CD4-positive, alpha-beta memory T cell (primary cell): ENCODE data around the gene KCNIP2. TPM values are rescaled to one million over a fixed set of nuclear protein-coding genes. Genes with fewer than 3 reads are reported as not detected.
A peak's percentile ranks its signal among the peaks of the same experiment; 100 is the strongest.

ENCODE experiments used
- CTCF ChIA-PET: fragments of 350-600 bp; sonication (Branson Sonifier 250); formaldehyde crosslinking; loops from one replicate; lab custom pipeline; 2021; ENCODE audit warnings: inconsistent platforms; ENCODE audit not compliant: partially characterized antibody; lab: Charles Lee
- POLR2A ChIA-PET: fragments of 350-600 bp; sonication (Branson Sonifier 250); formaldehyde crosslinking; loops from one replicate; lab custom pipeline; 2021; ENCODE audit not compliant: partially characterized antibody; lab: Charles Lee
- DNase-seq, 5 donors: peaks; one replicate each; pipeline versions ENCODE4 v3.0.0 to v3.0.0-alpha.2; 2020 to 2022; ENCODE audit warnings: mixed read lengths in 1 of 5
- H3K27ac ChIP-seq: one replicate; pipeline ENCODE4 v1.7.0; 2013; ENCODE audit warnings: low read depth, low read length
- H3K27me3 ChIP-seq: 2 replicates; pipeline ENCODE4 v1.7.0; 2013; ENCODE audit warnings: mild to moderate bottlenecking, low read length, moderate library complexity; ENCODE audit not compliant: insufficient read depth
- H3K36me3 ChIP-seq: 2 replicates; pipeline ENCODE4 v1.7.0; 2013; ENCODE audit warnings: mild to moderate bottlenecking, low read length, moderate library complexity; ENCODE audit not compliant: insufficient read depth
- H3K4me1 ChIP-seq: 2 replicates; pipeline ENCODE4 v1.7.0; 2013; ENCODE audit warnings: mild to moderate bottlenecking, low read length, moderate library complexity; ENCODE audit not compliant: insufficient read depth
- H3K4me3 ChIP-seq, 2 donors: one replicate each; pipeline ENCODE4 v1.7.0; 2013; ENCODE audit warnings: low read length in 2 of 2, mild to moderate bottlenecking in 1 of 2
- H3K9me3 ChIP-seq, 2 donors: one replicate each; pipeline ENCODE4 v1.7.0; 2013; ENCODE audit warnings: low read length in 2 of 2, control low read depth in 1 of 2; ENCODE audit not compliant: control insufficient read depth in 1 of 2
- H3K27ac Mint-ChIP-seq, 7 donors: one replicate each; pipeline ENCODE4 v1.8.0; 2020 to 2021; ENCODE audit warnings: mixed read lengths in 7 of 7, mild to moderate bottlenecking in 6 of 7, inconsistent platforms in 3 of 7, moderate library complexity in 3 of 7
- H3K27me3 Mint-ChIP-seq, 2 donors: one replicate each; pipeline ENCODE4 v1.8.0; 2020 to 2021; ENCODE audit warnings: mixed read lengths in 2 of 2
- H3K36me3 Mint-ChIP-seq, 2 donors: one replicate each; pipeline ENCODE4 v1.8.0; 2020 to 2021; ENCODE audit warnings: mixed read lengths in 2 of 2, inconsistent platforms in 1 of 2, mild to moderate bottlenecking in 1 of 2
- H3K4me1 Mint-ChIP-seq, 4 donors: one replicate each; pipeline ENCODE4 v1.8.0; 2020 to 2021; ENCODE audit warnings: mixed read lengths in 4 of 4, mild to moderate bottlenecking in 1 of 4
- H3K4me3 Mint-ChIP-seq, 8 donors: one replicate each; pipeline ENCODE4 v1.8.0; 2020 to 2021; ENCODE audit warnings: mixed read lengths in 8 of 8, mild to moderate bottlenecking in 7 of 8, moderate library complexity in 6 of 8, inconsistent platforms in 3 of 8
- H3K9me3 Mint-ChIP-seq, 8 donors: one replicate each; pipeline ENCODE4 v1.8.0; 2020 to 2021; ENCODE audit warnings: mixed read lengths in 8 of 8, mild to moderate bottlenecking in 5 of 8, inconsistent platforms in 3 of 8, moderate library complexity in 1 of 8
- intact Hi-C: fragments of 100-400 bp; cut with micrococcal nuclease; formaldehyde crosslinking; loops from one replicate; pipeline ENCODE4 v1.15.1; 2023
- polyA plus RNA-seq, 2 donors: library from polyadenylated mRNA; unstranded; fragments of 300-500 nt; fragmentation: Illumina TruSeq; gene quantifications; one replicate each; pipeline ENCODE4 v1.2.3, GENCODE V29; 2021
- total RNA-seq, 2 experiments: library from RNA; stranded (reverse); gene quantifications; one replicate each; pipeline ENCODE4 v1.2.3, GENCODE V29; 2021

KCNIP2 gene
- total and polyA plus RNA-seq, 4 experiments from 2014 or later: 0.79 to 4.3 (median 2.3) TPM

DNA sequence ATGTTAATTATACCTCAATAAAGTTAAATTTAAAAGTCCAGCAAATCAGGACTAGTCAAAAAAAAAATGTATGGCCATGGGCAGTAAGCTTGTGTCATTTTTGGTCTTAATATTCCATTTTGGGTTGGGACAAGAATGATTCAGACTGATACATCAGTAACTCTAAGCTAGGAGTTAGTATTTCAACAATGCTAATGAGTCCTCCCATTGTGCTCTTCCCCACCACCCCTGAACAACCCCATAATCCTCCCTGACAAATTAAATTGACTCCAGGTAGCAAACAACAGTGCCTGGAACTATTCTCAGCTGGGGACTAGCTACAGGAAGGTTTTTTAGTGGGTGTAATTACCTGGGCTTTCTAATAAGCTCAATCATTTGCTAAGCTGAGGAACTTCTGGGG, 30.7 kb upstream of the KCNIP2 start:
- H3K36me3 ChIP-seq: no peaks in the 10 kb centered on the region
- Mint-ChIP-seq H3K4me1 (peaks cover 9 to 15% (median 10%) of the 10 kb centered on the region in 4 donors), H3K27ac (no peak overlapping the region), H3K36me3 (peaks cover 12 to 19% of the 10 kb centered on the region in 2 donors), H3K27me3 (no peaks in the 10 kb centered on the region), H3K4me3 (no peak overlapping the region), H3K9me3 (no peaks in the 10 kb centered on the region)
- no peaks in the 10 kb centered on the region for H3K4me1 ChIP-seq
- H3K27ac ChIP-seq: no peak overlapping the region
- no peaks in the 10 kb centered on the region for H3K27me3 ChIP-seq
- intact Hi-C loops: no loop called here
- ChIA-PET CTCF (interaction anchor here (1.1 to 1.6 kb wide), 2 partner anchors 24 to 33 kb away, joined by 4 to 6 read pairs; no protein-coding TSS in a partner anchor), POLR2A (no interaction called here)
- no peaks in the 10 kb centered on the region for H3K9me3 ChIP-seq
- H3K4me3 ChIP-seq: no peak overlapping the region
- DNase-seq: no peak

GRCh38 chr10:101867931-101868330, 24.3 kb upstream of the KCNIP2 start:
- Histone ChIP-seq H3K9me3 (no peaks in the 10 kb centered on the region), H3K4me1 (no peaks in the 10 kb centered on the region), H3K27ac (no peak overlapping the region), H3K4me3 (no peak overlapping the region), H3K27me3 (no peaks in the 10 kb centered on the region), H3K36me3 (no peaks in the 10 kb centered on the region)
- peaks cover 0 to 5% (median 4%) of the 10 kb centered on the region in 4 donors for H3K4me1 Mint-ChIP-seq
- H3K27me3 Mint-ChIP-seq: no peaks in the 10 kb centered on the region
- ChIA-PET POLR2A (no interaction called here), CTCF (no interaction called here)
- no peak for DNase-seq
- intact Hi-C loops: no loop called here
- H3K4me3 Mint-ChIP-seq: no peak overlapping the region
- H3K36me3 Mint-ChIP-seq: peaks cover 21 to 31% of the 10 kb centered on the region in 2 donors
- H3K9me3 Mint-ChIP-seq: no peaks in the 10 kb centered on the region
- H3K27ac Mint-ChIP-seq: peak overlapping the region in 2 of 7 donors; percentile 18 to 79

DNA sequence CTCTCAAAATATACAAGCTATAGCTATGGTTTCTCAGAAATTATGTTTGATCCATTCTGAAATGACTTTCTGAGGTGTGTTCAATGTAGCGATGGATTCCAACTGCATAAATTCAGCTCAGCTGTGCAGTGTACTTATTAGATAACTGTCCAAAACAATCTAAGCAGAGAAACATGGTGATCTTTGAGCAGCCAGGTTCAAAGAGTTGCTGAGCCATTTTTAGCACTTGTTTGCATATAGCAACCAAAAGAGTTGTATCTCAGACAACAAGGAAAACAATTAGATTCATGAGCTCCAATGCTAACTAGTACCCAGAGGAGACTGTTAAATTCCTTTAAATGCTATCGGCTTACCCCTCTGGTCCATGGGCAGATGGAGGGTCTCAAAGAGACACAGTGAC, 15.9 kb upstream of the KCNIP2 start:
- no peaks in the 10 kb centered on the region for H3K27me3 Mint-ChIP-seq
- Histone ChIP-seq H3K27ac (no peak overlapping the region), H3K9me3 (no peaks in the 10 kb centered on the region), H3K4me3 (no peak overlapping the region), H3K4me1 (peaks cover 7% of the 10 kb centered on the region), H3K27me3 (no peaks in the 10 kb centered on the region), H3K36me3 (no peaks in the 10 kb centered on the region)
- peaks cover 28 to 44% of the 10 kb centered on the region in 2 donors for H3K36me3 Mint-ChIP-seq
- ChIA-PET CTCF (interaction anchor here (0.6 to 9.3 kb wide), 3 partner anchors 9 to 23 kb away, joined by 3 to 74 read pairs (median 4); partner anchors contain the start of gene KCNIP2), POLR2A (interaction anchor here (1.1 kb wide), 1 partner anchor 11 kb away, joined by 3 read pairs; no protein-coding TSS in a partner anchor)
- peak overlapping the region in 1 of 7 donors; percentile 75 for H3K27ac Mint-ChIP-seq
- no peak overlapping the region for H3K4me3 Mint-ChIP-seq
- intact Hi-C loops: no loop called here
- peaks cover 8 to 20% (median 12%) of the 10 kb centered on the region in 4 donors for H3K4me1 Mint-ChIP-seq
- H3K9me3 Mint-ChIP-seq: peaks cover 0 to 17% (median 11%) of the 10 kb centered on the region in 8 donors
- DNase-seq: no peak

DNA sequence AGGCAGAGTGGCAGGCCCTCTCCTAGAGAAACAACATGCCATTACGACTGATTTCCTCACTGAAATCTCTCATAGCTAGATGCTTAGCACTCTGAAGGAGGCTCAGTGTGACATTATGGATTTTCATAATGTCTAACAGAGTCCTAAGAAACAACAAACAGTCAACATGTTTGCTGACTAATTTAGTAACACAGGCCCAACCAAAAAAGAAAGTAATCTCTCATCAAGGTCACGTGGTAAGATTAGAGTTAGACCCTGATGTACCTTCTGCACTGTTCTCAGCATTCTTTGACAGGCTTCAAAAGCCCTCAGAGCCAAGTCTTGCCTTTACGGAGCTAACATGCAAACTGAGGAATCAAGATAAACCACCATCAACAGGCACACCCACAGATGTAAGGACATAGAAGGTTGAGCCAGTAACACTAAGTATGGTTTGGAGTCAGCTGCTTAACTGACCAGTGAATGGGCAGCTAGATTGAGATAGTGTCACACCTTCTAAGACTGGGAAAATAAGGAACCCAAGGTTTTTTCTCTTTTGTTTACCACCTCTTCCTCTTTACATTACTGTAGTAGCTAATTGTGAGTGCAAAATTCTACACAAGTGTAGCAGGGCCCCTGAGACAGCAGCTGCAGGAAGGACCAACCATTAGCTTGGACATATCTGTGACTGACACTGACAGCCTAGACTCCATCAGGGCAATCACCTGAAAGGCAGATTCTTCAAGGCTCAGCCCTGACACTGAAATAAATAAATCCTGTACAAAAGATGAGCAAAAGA, 15.3 kb upstream of the KCNIP2 start:
- DNase-seq: no peak
- no peaks in the 10 kb centered on the region for H3K36me3 ChIP-seq
- H3K27ac ChIP-seq: no peak overlapping the region
- no peaks in the 10 kb centered on the region for H3K9me3 ChIP-seq
- ChIA-PET CTCF (interaction anchor here (0.6 to 9.3 kb wide), 7 partner anchors 9 to 122 kb away, joined by 3 to 74 read pairs (median 3); partner anchors contain the start of gene KCNIP2), POLR2A (interaction anchor here (1.1 kb wide), 1 partner anchor 10 kb away, joined by 3 read pairs; no protein-coding TSS in a partner anchor)
- H3K4me3 Mint-ChIP-seq: peak overlapping the region in 1 of 8 donors; percentile 47
- no peak overlapping the region for H3K4me3 ChIP-seq
- H3K4me1 Mint-ChIP-seq: peaks cover 8 to 17% (median 9%) of the 10 kb centered on the region in 4 donors
- H3K27me3 ChIP-seq: no peaks in the 10 kb centered on the region
- intact Hi-C loops: no loop called here
- peak overlapping the region in 2 of 7 donors; percentile 75 to 90 for H3K27ac Mint-ChIP-seq
- no peaks in the 10 kb centered on the region for H3K27me3 Mint-ChIP-seq
- peaks cover 25 to 37% of the 10 kb centered on the region in 2 donors for H3K36me3 Mint-ChIP-seq
- H3K9me3 Mint-ChIP-seq: peaks cover 0 to 17% (median 11%) of the 10 kb centered on the region in 8 donors
- H3K4me1 ChIP-seq: peaks cover 7% of the 10 kb centered on the region

DNA sequence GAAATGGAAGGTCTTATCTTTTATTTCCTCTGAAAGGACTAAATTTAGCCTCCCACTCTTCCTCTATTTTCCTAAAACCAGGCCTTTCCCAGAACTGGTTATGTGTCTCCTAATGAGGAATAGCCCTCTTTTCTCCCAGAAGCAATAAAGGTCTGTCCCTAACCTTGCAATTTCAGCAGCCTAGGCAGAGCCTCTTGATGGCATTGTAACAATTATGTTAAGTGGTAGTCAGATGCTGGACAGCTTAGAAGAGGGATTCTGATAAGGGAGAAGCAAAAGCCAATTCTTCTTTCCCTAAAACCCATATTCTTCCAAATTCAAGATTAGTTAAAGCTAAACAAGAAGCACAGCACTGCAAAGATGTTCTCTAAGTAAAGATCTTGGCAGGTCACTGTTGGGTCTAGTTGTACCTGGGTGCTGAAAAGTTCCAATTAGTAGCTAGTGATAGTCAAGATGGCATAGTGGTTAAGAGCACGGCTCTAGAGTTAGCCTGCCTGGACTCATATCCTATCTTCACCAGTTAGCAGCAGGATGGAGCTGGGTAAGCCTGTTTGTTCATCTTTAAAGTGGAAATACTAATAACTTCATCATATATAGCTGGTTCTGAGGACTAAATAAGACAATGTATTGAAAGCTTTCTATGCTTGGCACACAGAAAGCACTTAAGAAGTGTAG, 14.3 kb upstream of the KCNIP2 start:
- POLR2A ChIA-PET: no interaction called here
- Mint-ChIP-seq H3K9me3 (peaks cover 0 to 17% (median 11%) of the 10 kb centered on the region in 8 donors), H3K4me3 (no peak overlapping the region), H3K27me3 (no peaks in the 10 kb centered on the region), H3K36me3 (peaks cover 25 to 32% of the 10 kb centered on the region in 2 donors), H3K4me1 (peaks cover 8 to 17% (median 9%) of the 10 kb centered on the region in 4 donors), H3K27ac (no peak overlapping the region)
- H3K4me3 ChIP-seq: no peak overlapping the region
- peaks cover 7% of the 10 kb centered on the region for H3K4me1 ChIP-seq
- H3K36me3 ChIP-seq: no peaks in the 10 kb centered on the region
- no peak overlapping the region for H3K27ac ChIP-seq
- CTCF ChIA-PET: interaction anchor here (0.6 to 9.3 kb wide), 6 partner anchors 15 to 121 kb away, joined by 3 to 74 read pairs (median 4); partner anchors contain the start of gene KCNIP2
- intact Hi-C loops: no loop called here
- no peaks in the 10 kb centered on the region for H3K9me3 ChIP-seq
- no peaks in the 10 kb centered on the region for H3K27me3 ChIP-seq
- DNase-seq: no peak

- no peak overlapping the region for H3K4me3 Mint-ChIP-seq
- no peak for DNase-seq
- no peak overlapping the region for H3K27ac ChIP-seq
- peaks cover 8 to 17% (median 9%) of the 10 kb centered on the region in 4 donors for H3K4me1 Mint-ChIP-seq
- peaks cover 7% of the 10 kb centered on the region for H3K4me1 ChIP-seq
- intact Hi-C loops: no loop called here
- H3K36me3 ChIP-seq: no peaks in the 10 kb centered on the region
- peaks cover 18 to 24% of the 10 kb centered on the region in 2 donors for H3K36me3 Mint-ChIP-seq
- no peak overlapping the region for H3K27ac Mint-ChIP-seq
- no peaks in the 10 kb centered on the region for H3K27me3 ChIP-seq
- H3K9me3 Mint-ChIP-seq: peaks cover 0 to 13% (median 11%) of the 10 kb centered on the region in 8 donors
- H3K9me3 ChIP-seq: no peaks in the 10 kb centered on the region
- ChIA-PET POLR2A (no interaction called here), CTCF (interaction anchor here (0.8 to 9.3 kb wide), 3 partner anchors 15 to 153 kb away, joined by 3 to 74 read pairs (median 4); partner anchors contain the start of gene KCNIP2)
- H3K4me3 ChIP-seq: no peak overlapping the region
- no peaks in the 10 kb centered on the region for H3K27me3 Mint-ChIP-seq
These were observed 13.0 kb upstream of the KCNIP2 start for GRCh38 chr10:101856626-101857025.
